ENCODE measurements around the gene EIF2S3B.
A peak's percentile ranks its signal among the peaks of the same experiment; 100 is the strongest.

EIF2S3B gene

GRCh38 chr12:10554756-10555481 lies 49.2 kb downstream of the EIF2S3B start:
- DNase-seq: peak; percentile 47 to 63

- DNase-seq: no peak
Measured at GRCh38 chr12:10557329-10557728, 51.6 kb downstream of the EIF2S3B start.

GRCh38 chr12:10557766-10558165 lies 52.1 kb downstream of the EIF2S3B start:
- DNase-seq: no peak
